Measurements from ENCODE around the gene MET. TPM values are rescaled to one million over a fixed set of nuclear protein-coding genes. Genes with fewer than 3 reads are reported as not detected.

Gene MET
- total and polyA plus RNA-seq, 10 of the 15 experiments (the other 5 are each of a cell fraction or from before 2014, with no cell fraction given), result 0.01 to 0.21 TPM; not detected in 8

- no peak for TF ChIP-seq SMARCA5 (IDR thresholded peaks at IDR 0.05)
- TF ChIP-seq, protein P1, sequence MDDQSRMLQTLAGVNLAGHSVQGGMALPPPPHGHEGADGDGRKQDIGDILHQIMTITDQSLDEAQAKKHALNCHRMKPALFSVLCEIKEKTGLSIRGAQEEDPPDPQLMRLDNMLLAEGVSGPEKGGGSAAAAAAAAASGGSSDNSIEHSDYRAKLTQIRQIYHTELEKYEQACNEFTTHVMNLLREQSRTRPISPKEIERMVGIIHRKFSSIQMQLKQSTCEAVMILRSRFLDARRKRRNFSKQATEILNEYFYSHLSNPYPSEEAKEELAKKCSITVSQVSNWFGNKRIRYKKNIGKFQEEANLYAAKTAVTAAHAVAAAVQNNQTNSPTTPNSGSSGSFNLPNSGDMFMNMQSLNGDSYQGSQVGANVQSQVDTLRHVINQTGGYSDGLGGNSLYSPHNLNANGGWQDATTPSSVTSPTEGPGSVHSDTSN (IDR thresholded peaks at IDR 0.05; ENCODE audit: insufficient replicate concordance, low read depth, low read length), result no peak
Observed at GRCh38 chr7:116631676-116632075, 40.3 kb upstream of the MET start (continued).

GRCh38 chr7:116632384-116632783, 39.6 kb upstream of the MET start:
- Histone ChIP-seq H3K27ac (ENCODE audit: control insufficient read depth, insufficient read depth) (no peak overlapping the region), H2AFZ (ENCODE audit: control insufficient read depth, low read depth, low read length) (no peak overlapping the region), H4K20me1 (ENCODE audit: control insufficient read depth, insufficient read depth) (no peaks in the 10 kb centered on the region), H3K36me3 (ENCODE audit: control insufficient read depth in 2 of 2, insufficient read depth in 2 of 2, low read length in 1 of 2) (no peaks in the 10 kb centered on the region), H3K9me3 (replicated peaks; ENCODE audit: control insufficient read depth, insufficient read depth, low read length) (no peaks in the 10 kb centered on the region), H3K4me1 (ENCODE audit: control insufficient read depth, insufficient read depth, low read length) (peaks cover 16% of the 10 kb centered on the region), H3K4me3 (no peak overlapping the region), H3K79me2 (ENCODE audit: control insufficient read depth, insufficient read depth, low read length) (no peaks in the 10 kb centered on the region), H3K9ac (ENCODE audit: control insufficient read depth, insufficient read depth, low read length) (no peak overlapping the region), H3K4me2 (ENCODE audit: control insufficient read depth, insufficient read depth) (no peak overlapping the region), H3K27me3 (replicated peaks in 1 of 2; ENCODE audit: control insufficient read depth in 2 of 2, insufficient read depth in 2 of 2, low read length in 1 of 2) (no peaks in the 10 kb centered on the region; a peak in 1 of 4 replicates)
- in situ Hi-C loops (cut with MboI) (no loop called here), intact Hi-C loops (cut with micrococcal nuclease; ENCODE audit: unreplicated experiment) (no loop called here)
- POLR2A ChIA-PET, result interaction anchor here (0.6 kb wide), 1 partner anchor 1532 kb away, joined by 3 read pairs; no protein-coding TSS in a partner anchor
- RAD21 ChIA-PET (ENCODE audit: unreplicated experiment), result no interaction called here
- SMC1A ChIA-PET (ENCODE audit: uncharacterized antibody, unreplicated experiment), result interaction anchor here (0.9 to 1.6 kb wide), 2 partner anchors 9 to 13 kb away, joined by 3 to 4 read pairs; no protein-coding TSS in a partner anchor
- BruUV-seq (replicated peaks), result no TSS peak
- DNase-seq (ENCODE audit: low read depth, low spot score), result no peak
- FAIRE-seq, result no peak
- TF ChIP-seq FOXK2 (IDR thresholded peaks at IDR 0.05) (no peak), PAX5 (IDR thresholded peaks at IDR 0.05; ENCODE audit: borderline replicate concordance, low read depth, low read length) (no peak), DPF2 (IDR thresholded peaks at IDR 0.05) (no peak), BHLHE40 (IDR thresholded peaks at IDR 0.05; ENCODE audit: borderline replicate concordance in 1 of 2, low read depth in 2 of 2, low read length in 1 of 2) (no peak), ZNF384 (IDR thresholded peaks at IDR 0.05; ENCODE audit: borderline replicate concordance, low read depth, low read length) (no peak), NR2C1 (IDR thresholded peaks at IDR 0.05) (no peak)
- CTCF ChIA-PET, result no interaction called here
- 96% methylated on average over 1 of the region's 1 CpG for WGBS (ENCODE audit: insufficient coverage, insufficient replicate concordance, low lambda C conversion rate, missing lambda C conversion rate)
- no peak for ATAC-seq
